Fibroblast of skin of left quadriceps (primary cell): ENCODE results near the gene IRX3.

Experiments used
- DNase-seq, 2 experiments: peaks; one replicate each; pipeline ENCODE4 v3.0.0-alpha.2; 2013; ENCODE audit warnings: low read depth in 2 of 2

Gene IRX3

DNA sequence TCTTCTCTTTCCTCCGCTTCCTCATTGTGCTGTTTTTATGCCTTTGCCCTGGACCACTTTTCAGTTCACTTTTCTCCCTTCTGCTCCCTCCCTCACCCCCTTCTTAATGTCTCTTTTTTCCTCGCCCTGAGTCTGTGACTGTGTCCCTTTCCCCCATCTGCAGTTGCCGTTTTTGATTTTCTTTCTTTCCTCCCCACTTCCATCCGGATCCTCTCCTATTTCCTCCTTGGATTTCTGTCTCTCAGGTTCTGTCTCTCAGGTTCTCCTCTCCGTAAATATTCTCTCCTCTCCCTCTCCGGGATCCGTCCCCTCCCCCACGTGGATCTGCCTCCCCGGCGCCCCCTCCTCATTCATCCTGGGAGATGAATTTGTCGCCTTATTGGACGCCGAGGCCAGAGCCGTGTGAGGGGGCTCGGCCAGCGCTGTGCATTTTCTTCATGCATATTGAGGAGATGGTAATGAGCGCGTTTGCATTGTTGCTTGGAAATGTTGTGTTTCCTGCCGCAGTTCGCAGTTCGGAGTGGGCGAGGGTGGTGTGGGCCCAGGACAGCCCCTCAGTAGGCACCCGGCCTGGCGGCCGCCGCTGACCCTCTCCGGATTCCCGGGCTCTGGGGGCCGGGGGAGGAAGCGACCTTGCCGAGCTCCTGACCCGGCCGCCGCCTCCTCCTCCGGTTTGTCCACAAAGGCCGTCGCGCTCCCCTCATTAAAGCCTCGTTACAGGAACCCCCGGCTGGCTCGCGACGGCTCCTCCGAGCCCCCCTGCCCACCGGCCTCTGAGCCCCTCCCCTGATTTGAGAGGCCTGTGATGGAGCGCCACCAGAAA lies 4.5 kb upstream of the IRX3 start:
- DNase-seq, result no peak

DNA sequence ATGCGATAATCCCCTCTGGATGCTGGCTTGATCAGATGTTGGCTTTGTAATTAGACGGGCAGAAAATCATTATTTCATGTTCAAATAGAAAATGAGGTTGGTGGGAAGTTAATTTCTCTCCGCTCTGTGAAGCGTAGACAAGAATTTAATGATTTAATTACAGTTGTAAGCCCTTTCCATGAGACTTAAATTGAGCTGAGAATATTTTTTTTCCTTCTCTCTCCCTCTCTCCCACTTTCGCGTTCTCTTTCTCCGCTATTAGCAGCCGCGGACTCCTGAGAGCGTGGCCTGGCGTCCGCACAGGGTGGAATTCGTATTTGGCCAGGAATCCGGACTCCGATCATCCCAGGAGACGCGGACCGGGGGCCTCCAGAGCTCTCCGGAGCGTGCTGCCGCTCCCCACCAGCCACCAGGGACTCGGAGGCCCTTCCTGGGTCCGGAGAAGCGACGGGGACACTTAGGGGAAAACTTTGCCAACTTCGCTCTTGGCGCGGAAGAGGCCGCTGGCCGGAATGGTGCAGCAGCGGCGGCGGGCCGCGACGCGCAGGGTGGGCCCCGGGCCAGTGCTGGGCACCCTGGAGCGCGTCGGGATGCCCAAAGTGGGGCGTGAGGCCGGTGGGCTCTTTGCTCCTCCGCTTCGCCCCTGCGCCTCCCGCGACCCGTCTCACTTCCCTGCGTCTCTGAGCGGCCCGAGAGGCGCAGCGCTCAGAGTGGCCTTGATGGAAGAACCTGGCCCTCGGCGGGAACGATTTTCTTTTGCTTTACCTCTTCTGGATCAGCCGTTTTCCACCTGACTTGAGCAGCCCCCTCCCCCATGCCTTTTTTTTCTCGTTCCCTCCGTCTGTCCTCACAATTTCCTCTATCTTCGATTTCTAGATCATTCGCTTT lies 3.6 kb upstream of the IRX3 start:
- DNase-seq, result no peak

DNA sequence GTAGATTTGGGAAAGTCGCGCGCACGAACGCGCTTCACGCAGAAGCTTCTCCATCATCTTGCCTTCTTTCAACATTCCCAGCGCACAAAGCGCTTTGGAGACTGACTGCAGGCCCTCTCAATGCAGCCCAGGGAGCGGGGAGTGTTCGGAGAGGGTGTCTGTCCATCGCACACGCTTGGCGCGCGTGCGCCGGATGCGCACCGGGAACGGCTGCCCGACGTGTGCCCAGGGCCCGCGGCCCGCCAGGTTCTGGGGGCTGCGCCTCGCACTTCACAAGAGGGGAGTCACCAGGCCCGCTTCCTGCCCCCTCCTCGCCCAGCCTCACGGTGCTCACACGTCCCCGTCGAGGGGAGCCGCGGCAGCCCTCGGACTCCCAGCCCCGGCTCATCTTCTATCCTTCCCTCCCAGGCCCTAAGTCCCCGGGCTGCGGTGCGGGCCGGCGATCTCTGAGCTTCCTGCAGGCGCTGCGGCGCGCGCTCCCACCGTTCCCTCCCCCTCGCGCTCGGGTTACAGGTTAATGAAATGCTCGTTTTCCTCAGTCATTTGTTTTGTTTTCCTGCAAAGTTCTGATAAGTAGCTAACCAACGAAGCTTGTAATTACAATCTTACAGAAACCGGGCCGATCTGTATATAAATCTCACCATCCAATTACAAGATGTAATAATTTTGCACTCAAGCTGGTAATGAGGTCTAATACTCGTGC lies 2.8 kb upstream of the IRX3 start:
- DNase-seq, result no peak

DNA sequence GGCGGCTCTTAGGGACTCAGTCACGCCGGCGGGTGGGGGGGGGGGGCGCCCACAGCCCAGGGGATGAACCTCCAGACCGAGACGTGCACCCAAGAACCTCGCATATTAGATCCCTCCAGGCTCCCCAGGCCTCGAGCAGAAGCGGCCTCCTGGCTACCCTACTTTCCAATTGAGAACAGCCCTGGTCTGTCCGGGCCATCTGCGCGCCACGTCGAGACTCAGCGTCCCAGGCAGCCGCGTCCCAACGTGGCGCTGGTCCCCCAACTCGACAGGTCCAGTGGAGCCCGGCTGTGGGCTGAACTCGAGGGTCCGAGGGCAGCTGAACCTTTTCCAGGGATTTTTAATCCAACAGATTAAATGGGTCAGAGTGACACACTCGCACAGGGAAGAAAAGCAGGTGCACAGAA lies 2.3 kb upstream of the IRX3 start:
- DNase-seq, result no peak

DNA sequence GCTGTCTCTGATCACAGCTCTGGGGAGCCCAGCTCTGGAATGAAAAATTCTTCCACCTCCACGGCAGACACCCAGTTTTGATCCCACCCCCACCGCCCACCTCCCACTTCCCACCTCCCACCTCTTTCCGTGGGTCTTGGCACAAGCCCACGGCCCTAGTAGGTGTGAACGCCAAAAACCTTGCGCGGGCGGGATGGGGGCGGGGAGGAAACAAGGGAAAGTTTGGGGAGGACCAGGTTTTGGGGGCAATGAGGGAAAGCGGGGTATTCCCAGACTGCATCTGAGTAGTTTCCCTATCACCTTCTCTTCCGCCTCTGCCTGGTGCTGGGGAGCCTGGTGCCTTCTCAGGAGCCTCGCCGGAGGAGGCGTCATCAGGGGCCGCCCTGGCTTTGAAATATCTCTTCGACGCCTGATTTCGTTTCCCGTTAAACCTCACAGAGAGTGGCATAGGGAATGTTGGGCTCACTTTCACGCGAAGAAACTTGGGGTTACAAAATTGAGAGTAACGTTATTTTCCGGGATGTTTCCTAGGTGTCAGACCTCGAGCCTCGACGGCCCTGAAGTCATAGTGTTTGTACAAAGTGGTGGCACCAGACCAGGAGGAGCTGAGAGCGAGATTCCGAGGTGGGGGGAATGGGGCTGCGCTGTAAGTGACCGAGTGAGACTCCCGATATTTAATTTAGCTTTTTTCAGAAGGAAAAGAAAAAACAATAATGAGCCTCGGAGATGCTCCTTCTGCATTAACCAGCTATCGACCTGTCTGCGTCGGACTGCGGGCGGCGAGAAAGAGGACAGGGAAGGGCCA lies 1.6 kb upstream of the IRX3 start:
- no peak for DNase-seq

DNA sequence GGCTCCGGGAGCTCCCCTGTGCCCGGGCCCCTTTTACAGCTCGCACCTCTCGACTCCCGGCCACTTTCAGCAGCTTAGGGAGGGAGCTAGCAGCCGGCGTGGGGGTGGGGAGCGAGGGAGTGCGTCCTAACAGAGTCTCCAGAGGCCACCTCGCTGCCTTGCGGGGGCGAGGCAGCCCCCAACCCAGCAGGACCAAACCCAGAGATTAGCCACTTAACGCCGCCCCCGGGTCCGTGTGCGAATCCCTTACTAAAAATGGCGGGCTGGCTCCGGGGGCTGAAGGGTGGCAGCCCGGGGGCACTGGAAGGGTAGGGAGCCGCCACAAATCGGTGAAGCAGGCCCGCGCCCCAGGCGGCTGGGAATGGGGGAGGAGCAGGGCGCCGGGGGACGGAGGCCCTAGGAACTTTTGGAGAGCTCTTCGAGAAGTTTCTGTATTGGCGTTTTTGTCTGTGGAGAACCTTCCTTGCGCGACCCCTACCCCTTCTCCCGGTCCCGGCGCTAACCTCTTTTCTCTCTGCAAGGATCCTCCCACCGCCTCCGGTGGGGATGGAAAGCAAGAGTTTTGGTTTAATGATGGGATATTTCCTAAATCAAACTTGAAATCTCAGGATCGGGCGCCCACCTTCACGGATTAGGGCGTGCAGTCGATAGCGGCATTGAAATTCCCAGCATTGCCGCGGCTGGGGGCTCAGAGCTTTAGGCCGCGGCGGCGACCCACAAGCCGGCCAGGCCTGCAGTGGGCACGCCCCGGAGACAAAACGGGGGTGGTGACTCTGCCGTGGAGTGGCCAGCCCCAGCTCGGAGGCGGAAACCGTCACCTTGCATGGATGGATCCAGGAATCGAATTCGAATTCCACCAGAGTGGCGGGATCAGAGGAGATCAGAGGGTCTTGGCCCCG lies 793 bp upstream of the IRX3 start:
- DNase-seq, result no peak

DNA sequence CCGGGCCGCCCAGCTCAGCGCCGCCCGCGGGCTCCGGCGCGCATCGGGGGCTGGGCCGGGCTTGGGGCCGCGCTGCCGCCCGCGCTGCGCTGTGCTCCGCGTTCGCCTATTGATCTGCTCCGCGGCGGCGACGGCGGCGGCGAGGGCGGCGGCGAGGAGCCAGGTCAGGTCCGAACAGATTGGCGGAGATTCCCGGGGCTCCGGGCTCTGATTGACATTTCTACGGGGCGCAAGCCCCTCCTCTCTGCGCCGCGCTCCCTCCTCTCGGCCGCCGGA lies 559 bp downstream of the IRX3 start:
- DNase-seq, result no peak

DNA sequence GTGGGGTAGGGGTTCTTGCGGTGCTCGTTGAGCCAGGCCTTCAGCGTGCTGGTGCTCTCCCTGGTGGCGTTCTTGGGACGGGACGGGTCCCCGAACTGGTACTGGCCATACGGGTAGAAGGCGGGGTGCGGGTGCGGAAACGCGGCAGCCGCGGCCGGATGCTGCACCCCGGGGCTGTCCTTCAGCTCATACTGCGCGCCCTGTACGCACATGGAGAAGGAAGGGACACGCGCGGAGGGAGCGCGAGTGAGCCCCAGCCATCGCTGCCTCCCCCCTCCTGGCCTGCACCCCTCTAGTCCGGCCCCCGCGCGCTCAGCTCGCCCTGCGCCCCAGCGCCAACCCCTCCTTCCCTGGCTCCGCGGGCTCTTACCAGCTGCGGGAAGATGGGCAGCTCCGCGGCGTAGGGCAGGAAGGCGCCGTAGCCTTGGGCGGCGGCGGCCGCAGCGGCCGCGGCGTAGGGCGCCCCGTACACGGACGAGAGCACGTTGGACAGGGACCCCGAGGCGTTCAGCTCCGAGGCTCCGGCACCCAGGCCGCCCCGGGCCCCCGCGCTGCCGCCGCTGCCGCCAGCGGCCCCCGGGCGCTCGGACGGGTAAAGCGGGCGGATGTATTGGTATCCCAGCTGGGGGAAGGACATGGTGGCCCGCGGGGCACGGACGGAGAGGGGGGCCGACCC lies 1.0 kb downstream of the IRX3 start:
- DNase-seq, result no peak

DNA sequence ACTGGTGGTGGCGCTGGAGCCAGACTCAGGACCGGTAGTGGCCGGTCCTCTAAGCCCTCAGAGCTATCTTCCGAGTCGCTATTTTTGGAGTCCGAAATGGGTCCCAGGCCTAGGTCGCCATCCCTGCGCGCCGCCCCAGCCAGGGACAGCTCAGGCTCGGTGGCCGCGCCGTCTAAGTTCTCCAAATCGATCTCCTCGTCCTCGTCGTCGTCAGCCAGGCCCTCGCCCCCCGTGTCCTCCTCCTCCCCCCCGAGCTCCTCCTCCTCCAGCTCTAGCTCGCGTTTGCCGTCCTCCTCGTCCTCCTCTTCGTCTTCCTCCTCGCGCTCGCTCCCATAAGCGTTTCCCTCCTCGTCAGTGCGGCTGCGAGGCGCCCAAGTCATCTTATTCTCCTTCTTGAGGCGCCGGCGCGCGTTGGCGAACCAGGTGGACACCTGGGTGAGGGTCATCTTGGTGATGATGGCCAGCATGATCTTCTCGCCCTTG lies 1.6 kb downstream of the IRX3 start:
- no peak for DNase-seq

DNA sequence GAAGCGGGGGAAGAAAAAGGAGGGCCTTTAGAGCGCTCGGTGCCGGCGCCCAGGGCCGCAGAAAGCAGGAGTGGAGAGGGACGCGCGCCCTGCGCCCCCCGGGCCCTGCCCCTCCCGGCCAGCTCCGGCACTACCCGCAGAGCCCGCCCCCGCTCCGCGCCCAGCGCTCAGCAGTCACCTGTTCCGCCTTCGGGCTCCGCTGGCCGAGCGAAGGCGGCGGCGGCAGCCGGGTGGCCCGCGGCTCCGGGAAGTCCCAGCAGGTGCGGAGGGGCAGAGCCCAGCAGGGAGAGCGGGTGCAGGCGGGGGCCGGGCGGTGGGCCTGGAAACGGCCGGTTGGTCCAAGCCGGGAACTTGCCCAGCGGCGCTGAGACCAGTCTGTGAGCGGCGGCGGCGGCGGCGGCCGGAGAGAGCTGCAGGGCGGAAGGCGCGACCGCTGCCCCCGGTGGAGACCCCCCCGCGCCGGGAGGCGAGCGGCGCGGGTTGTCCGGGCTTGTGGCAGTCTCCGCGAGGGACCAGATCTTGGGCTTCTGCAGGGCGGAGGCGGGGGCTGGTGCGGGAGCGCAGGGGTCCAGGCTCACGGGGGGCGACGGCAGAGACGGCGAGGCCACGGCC lies 2.2 kb downstream of the IRX3 start:
- no peak for DNase-seq

DNA sequence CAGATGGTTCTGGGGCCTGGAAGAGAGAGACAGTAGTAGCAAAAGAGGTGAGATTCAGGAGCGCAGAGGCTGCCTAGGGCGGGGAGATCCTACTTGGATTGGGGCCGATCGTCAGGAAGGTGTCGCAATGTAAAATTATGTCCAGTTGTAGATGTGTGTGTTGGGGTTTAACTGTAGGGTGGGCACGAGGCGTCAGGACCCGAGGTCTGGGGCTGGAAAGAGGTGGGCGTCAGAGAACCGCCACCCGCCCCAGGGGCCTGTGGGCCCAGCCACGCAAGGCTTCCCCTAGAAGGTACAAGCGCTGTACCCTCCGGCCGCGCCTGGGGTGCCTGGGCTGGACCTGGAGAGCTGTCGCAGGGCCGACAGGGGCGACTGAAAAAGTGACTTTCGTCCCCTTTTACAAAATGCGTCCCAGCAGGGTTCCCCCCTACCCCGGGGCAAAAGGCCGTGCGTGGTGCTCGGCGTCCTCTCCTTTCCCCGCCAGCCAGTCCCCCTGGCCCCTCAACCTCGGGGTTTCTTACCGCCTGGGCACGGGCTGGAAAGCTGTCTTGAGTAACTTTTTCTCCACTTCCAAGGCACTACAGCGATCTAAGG lies 2.8 kb downstream of the IRX3 start:
- DNase-seq, result no peak

DNA sequence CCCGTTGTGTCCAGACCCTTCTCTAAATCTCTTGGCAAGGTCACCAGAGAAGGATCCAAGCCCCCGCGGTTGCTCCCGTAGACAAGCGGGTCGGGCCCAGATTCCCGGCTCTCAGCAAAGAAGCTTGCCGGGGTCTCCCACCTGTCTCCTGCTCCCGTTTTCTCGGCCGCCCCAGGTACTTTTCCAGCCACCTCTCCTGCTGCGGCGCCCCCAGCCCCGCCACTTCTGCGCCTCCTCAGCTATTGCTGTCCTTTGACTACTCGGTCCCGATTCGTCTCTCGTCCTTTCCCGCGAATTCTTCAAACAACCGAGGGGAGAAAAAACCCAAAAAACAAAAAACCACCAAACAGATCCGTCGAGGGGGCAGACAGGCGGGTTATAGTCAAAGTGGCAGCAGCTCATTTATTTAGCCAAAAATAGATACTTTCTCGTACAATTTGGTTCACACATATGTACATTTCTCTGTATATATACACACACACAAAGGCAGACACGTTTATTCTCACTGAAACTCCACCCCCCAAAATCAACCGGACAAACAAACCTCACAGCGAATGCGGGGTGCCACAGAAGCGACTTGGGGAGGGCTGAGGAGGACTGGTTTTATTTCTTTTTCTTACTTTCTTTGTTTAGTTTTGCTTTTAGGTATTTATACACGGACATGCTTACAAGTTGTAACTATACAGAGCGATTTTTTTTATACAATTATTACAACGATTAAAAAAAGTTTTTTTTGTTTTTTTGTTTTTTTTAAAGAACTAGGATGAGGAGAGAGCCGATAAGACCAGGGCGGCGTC lies 3.5 kb downstream of the IRX3 start:
- DNase-seq, result no peak

DNA sequence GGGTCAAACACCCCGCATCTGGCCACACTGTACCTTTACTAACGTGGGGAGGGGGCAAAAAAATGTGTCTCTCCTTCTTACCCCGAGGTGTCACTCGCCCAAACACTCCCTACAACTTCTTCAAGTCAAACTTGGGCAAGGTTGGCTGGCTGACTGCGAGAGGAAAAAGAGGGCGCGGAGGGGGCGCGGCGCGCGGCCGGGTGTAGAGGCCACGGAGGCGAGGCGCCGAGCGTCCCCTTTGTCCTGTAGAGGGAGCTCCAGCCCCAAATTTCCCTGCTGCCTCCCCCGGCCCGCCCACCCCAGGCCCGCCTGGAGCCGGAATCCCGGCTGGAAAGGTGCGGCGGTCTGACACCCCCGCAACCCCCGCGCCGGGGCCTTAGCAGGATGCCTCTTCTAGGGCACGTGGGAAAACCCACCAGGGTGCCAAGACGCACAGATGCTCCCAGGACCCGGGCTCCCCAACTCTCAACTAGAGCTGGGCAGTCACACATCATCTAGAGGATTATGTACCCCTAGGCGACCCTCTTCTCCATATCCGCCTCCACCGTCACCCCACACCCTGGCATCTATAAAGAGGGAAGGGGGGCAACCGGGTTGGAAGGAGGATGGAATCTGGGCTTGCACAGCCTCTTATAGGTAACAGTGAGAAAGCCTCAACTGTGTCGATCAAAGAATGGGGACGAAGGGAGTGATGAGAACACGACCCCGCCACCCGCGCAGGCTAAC lies 4.2 kb downstream of the IRX3 start:
- DNase-seq, result no peak

DNA sequence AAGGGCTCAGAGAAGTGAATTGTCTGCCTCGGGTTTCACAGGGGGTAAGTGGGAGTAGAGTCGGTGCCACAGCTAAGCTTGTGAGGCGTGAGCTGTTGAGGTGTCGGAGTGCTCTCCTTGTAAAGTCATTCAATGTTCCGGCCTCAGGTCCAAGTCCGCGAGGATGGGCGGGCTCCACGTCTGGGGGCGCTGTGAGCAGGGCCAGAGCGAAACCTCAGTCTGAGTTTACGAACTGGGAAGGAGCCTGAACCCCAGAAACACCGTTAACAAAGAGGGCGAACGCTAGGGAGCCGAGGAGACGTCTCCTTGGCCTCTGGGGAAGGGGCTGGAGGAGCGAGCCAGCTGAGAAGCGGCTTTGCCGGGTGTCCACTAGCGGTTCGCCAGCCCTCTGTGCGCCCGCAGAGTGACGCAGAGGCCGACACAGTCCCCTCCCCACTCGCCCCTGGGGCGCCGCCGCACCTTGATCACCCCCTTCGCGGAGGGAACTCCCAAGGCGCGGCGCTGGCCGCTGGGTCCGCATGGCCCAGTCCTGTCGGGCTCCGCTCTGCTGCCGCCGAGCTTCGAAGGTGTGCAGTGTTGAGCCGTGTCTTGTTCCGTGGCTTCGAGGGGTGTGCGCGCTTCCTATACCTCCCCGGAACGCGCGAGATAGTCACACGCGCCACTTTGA lies 4.9 kb downstream of the IRX3 start:
- DNase-seq, result no peak

DNA sequence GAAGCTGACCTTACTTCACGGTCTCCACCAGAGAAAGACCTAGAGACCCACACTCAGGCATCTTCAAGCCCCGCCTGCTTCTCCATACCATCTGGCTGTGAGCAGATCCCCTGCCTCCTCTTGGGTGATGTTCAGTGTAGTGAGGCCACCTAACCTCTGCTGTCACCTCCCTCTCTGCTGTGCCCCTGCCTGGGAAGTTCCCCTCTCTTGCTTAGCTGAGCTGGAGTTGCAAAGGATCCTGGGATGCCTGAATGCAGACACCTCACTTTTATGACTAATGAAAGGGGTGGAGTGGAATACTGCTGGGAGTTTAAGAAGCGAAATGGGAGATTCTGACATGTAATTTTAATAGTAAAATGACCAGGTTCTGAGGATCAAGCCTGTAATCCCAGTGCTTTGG lies 5.8 kb downstream of the IRX3 start:
- DNase-seq, result no peak

DNA sequence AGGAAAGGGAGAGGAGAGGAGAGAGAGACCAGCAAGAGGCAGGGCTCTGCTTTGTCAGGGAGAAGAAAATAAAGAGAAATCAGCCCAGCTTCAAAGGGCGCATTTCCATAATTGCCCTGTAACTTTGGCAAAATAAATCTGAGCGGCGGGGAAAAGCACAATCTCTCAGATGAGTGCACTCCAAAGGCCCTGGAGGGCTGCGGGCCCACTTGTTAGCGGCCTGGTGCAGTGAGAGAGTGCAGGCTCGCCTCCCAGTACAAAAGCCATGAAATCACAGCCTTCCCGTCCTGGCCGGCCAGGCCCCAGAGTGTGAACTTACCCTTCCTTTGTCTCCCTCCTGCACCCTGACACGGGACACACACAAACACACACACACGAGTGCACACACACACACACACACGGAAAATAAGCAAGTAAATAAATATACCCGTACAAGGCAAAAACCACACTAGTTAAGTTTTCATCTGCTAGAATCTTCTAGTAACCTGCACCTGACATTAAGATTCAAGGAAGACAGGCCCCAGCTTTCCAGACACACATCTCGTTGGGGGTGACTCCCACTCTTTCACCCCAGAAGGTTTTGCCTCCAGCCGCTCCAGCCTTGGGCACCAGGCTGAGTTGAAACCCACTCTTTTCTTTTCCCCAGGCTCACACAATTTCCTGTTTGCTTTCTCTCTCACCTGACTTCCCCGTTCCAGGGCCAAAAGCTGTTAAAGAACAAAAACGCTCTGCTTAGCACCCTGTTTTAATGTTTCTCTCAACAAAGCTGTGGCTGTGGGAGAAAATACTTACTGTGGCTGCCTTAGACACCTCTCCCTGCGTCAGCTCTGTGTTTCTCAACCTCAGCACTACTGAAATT lies 8.5 kb downstream of the IRX3 start:
- DNase-seq, result no peak
